ENCODE results near the gene STUB1. TPM values are rescaled to one million over a fixed set of nuclear protein-coding genes. Genes with fewer than 3 reads are reported as not detected.

STUB1 gene
- total RNA-seq, 1 experiment from 2014 or later = 102 TPM

DNA sequence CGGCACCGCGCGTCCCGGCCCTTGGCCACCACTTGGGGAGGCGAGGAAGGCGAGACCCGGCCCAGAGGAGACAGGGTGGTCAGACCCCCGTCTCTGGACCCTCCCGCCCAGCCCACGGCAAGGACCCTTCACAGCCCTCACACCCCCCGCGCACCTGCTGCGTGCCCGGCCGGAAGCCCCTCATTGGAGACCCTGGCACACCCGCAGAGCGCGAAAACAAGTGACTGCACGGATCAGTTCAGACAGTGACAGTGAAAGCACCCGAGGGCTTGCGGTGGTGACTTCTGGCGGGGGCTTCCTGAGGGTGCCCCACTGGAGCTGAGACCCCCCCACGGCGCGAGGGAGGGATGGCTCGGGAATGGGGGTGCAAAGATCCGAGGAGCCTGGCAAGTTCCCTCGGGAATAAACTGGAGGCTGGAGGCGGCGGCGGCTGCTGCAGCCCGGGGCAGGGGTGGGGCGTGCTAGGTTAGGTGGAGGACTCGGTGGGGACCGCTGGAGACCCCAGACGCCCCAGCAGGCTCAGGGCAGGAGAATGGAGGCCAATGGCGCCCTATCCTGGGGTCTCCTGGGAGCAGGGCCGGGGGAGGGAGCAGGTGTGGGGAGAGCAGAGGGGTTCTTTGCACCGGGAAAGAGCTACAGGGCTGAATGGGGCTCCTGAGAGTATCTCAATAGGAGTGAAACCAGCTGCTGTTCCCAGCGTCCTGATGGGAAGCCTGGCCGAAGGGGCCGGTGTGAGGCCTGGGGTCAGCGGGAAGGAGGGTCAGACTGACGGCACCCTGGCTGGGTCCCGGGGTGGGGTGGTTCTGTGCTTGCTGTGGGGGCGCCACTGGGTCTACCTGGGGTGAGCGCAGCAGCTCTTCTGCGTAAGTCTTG is 26.2 kb downstream of the STUB1 start:
- Histone ChIP-seq H3K56ac (ENCODE audit: insufficient read length, low read depth, low read length) (no peak overlapping the region), H3K79me1 (ENCODE audit: insufficient read depth, low read depth, low read length, poor library complexity, severe bottlenecking) (no peaks in the 10 kb centered on the region), H4K8ac (replicated peaks; ENCODE audit: insufficient read length, low read depth, low read length) (no peak overlapping the region), H4K5ac (ENCODE audit: insufficient read length, low read depth, low read length) (no peak overlapping the region), H3K23ac (ENCODE audit: insufficient read length, low read depth, low read length) (no peak overlapping the region), H3K9me3 (ENCODE audit: control insufficient read depth, low read depth, low read length) (no peaks in the 10 kb centered on the region), H4K20me1 (ENCODE audit: control insufficient read depth, insufficient read depth, insufficient read length) (no peaks in the 10 kb centered on the region), H2AFZ (ENCODE audit: low read length) (no peak overlapping the region), H3K79me2 (ENCODE audit: insufficient read depth, low read length) (no peaks in the 10 kb centered on the region), H3K4ac (ENCODE audit: low read depth, low read length) (no peak overlapping the region), H3K14ac (ENCODE audit: insufficient read depth, low read length) (no peak overlapping the region; the same call in 1 of the 2 replicates), H3K27me3 (ENCODE audit: insufficient read depth, low read length) (peaks cover 46% of the 10 kb centered on the region; the same call in 1 of the 2 replicates), H4K91ac (ENCODE audit: insufficient read length, low read depth, low read length) (no peak overlapping the region), H2BK5ac (ENCODE audit: insufficient read length, low read length) (no peak overlapping the region), H3K9ac (ENCODE audit: extremely low read depth, insufficient read length, low read length) (no peak overlapping the region), H3K23me2 (ENCODE audit: insufficient read length, low read depth, low read length, poor library complexity, severe bottlenecking) (peaks cover 4% of the 10 kb centered on the region), H3K18ac (ENCODE audit: insufficient read length, low read depth, low read length) (no peak overlapping the region), H3K4me1 (ENCODE audit: insufficient read depth, low read length) (no peaks in the 10 kb centered on the region), H2BK120ac (ENCODE audit: low read depth, low read length, poor library complexity, severe bottlenecking) (no peak overlapping the region), H2BK20ac (ENCODE audit: low read depth, low read length, poor library complexity, severe bottlenecking) (no peak overlapping the region), H3K27ac (ENCODE audit: insufficient read length, low read depth, low read length) (no peak overlapping the region), H2BK15ac (ENCODE audit: low read depth, low read length) (no peak overlapping the region), H2BK12ac (ENCODE audit: insufficient read length, low read depth, low read length) (no peak overlapping the region), H3T11ph (ENCODE audit: low read length) (no peak overlapping the region), H2AK5ac (ENCODE audit: insufficient read length, low read length) (no peak overlapping the region), H3K4me2 (ENCODE audit: insufficient read depth, insufficient read length, low read length) (peak overlapping the region; percentile 49)
- Mint-ChIP-seq H3K36me3 (ENCODE audit: insufficient read depth in 1 of 3, low read depth in 3 of 3) (peaks cover 0 to 3% (median 0%) of the 10 kb centered on the region in 3 experiments; a peak in 2 of 7 replicates), H3K27ac (no peak overlapping the region), H3K4me3 (peak overlapping the region; percentile 50 to 79), H3K27me3 (ENCODE audit: low read depth) (peaks cover 86% of the 10 kb centered on the region), H3K4me1 (peaks cover 0 to 7% of the 10 kb centered on the region in 2 experiments; a peak in 1 of 4 replicates), H3K9me3 (peaks cover 0 to 2% of the 10 kb centered on the region in 2 experiments; a peak in 2 of 5 replicates)
- TF ChIP-seq CTCF (conservative IDR thresholded peaks at IDR 0.05) = no peak
- no CpG with 5 or more reads among the region's 49 CpGs for WGBS (ENCODE audit: extremely low coverage, insufficient read length, low lambda C conversion rate)
- no peak for DNase-seq

Data from H9 (cell line).